Esophagus squamous epithelium (tissue), 5 donors: Measurements from ENCODE around the gene TMEM30A. TPM values are rescaled to one million over a fixed set of nuclear protein-coding genes. Genes with fewer than 3 reads are reported as not detected.

Experiments
- DNase-seq: peaks from one replicate; lab custom pipeline; 2025; lab: John Stamatoyannopoulos, UW
- H3K27ac ChIP-seq, 4 donors: fragments of 200-600 bp; sonication (generic); one replicate each; pipeline ENCODE4 v1.5.1; 2016 to 2019; ENCODE audit warnings: mild to moderate bottlenecking in 1 of 4
- H3K27me3 ChIP-seq, 4 donors: fragments of 200-600 bp; sonication (generic); 1 replicate in 3 of 4; 2 replicates in 1 of 4; pipeline versions ENCODE4 v1.5.1 to v1.6.0; 2017 to 2021; ENCODE audit warnings: antibody characterized with exemption in 1 of 4
- H3K36me3 ChIP-seq, 3 donors: fragments of 200-600 bp; sonication (generic); one replicate each; pipeline ENCODE4 v1.5.1; 2016 to 2019
- H3K4me1 ChIP-seq, 3 donors: fragments of 200-600 bp; sonication (generic); one replicate each; pipeline ENCODE4 v1.5.1; 2017 to 2019
- H3K4me3 ChIP-seq, 4 donors: fragments of 200-600 bp; sonication (generic); 1 replicate in 3 of 4; 2 replicates in 1 of 4; pipeline ENCODE4 v1.5.1; 2016 to 2019; ENCODE audit warnings: mild to moderate bottlenecking in 2 of 4, moderate library complexity in 1 of 4
- H3K9me3 ChIP-seq, 3 donors: fragments of 200-600 bp; sonication (generic); one replicate each; pipeline ENCODE4 v1.5.1; 2016 to 2019
- CTCF ChIP-seq, 6 experiments: fragments of 450-650 bp in 4 of 6; fragments of 200-600 bp in 2 of 6; sonication (generic) in 2 of 6; IDR thresholded peaks; one replicate each; pipeline ENCODE4 v1.5.1; 2016 to 2019; ENCODE audit warnings: antibody characterized with exemption in 6 of 6, mild to moderate bottlenecking in 4 of 6, moderate library complexity in 4 of 6
- POLR2A ChIP-seq, 4 donors: fragments of 450-650 bp; IDR thresholded peaks; one replicate each; pipeline ENCODE4 v1.6.1; 2017; ENCODE audit warnings: antibody characterized with exemption in 4 of 4, mild to moderate bottlenecking in 4 of 4, moderate library complexity in 3 of 4
- WGBS, 2 donors: methylation state at CpG; one replicate each; pipeline ENCODE4 v1.1.5; 2018; 5-methylcytosine and 5-hydroxymethylcytosine counted together
- intact Hi-C: fragments of 100-400 bp; cut with DNase I; formaldehyde crosslinking; loops from one replicate; pipeline ENCODE4 v1.15.0; 2022
- total RNA-seq, 4 donors: library from RNA; depleted of rRNA; stranded (reverse); fragments of >200 nt; gene quantifications; one replicate each; pipeline ENCODE4 v1.1.0, GENCODE V29; 2016
- donor health status: DM: yes; HTN: yes; CAD: no.

Gene TMEM30A
- total RNA-seq, 4 donors from 2014 or later = 51.3 to 97.0 (median 72.3) TPM

DNA sequence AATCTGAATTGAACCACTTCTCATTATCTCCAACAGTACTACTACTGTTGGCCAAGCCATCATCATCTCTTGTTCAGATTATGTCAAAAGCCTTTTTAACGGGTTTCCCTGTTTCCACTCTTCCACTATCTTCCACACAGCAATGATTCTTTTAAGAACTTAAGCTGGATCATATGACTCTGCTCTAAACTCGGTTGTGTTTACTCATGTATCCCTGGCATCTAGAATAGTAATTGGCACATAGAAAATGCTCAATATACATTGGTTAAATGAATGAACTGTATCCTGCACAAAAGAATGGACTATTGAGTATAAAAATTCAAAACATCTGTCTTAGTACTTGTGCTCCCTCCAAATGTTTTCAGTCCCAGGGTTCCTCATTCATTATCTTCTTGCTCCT, 38.2 kb downstream of the TMEM30A start:
- intact Hi-C loops = no loop called here
- Histone ChIP-seq H3K9me3 (no peaks in the 10 kb centered on the region), H3K27me3 (no peaks in the 10 kb centered on the region), H3K4me1 (peaks cover 4 to 24% (median 11%) of the 10 kb centered on the region in 3 donors), H3K27ac (no peak overlapping the region), H3K4me3 (no peak overlapping the region), H3K36me3 (peaks cover 0 to 8% (median 0%) of the 10 kb centered on the region in 3 donors)
- DNase-seq = no peak
- 36 to 58% methylated on average over 2 of the region's 2 CpGs for WGBS, 2 donors
- TF ChIP-seq CTCF (IDR thresholded peaks at IDR 0.05) (no peak), POLR2A (IDR thresholded peaks at IDR 0.05) (no peak)

- peak overlapping the region; percentile 48 to 96 (median 68) for H3K4me3 ChIP-seq
- peaks cover 0 to 29% (median 0%) of the 10 kb centered on the region in 3 donors for H3K36me3 ChIP-seq
- no peaks in the 10 kb centered on the region for H3K9me3 ChIP-seq
- 14 to 16% methylated on average over 15 of the region's 15 CpGs for whole genome bisulfite sequencing, 2 donors
- TF ChIP-seq POLR2A (IDR thresholded peaks at IDR 0.05) (no peak), CTCF (IDR thresholded peaks at IDR 0.05) (no peak)
- peaks cover 4 to 35% (median 17%) of the 10 kb centered on the region in 3 donors for H3K4me1 ChIP-seq
- no peaks in the 10 kb centered on the region for H3K27me3 ChIP-seq
- intact Hi-C loops = no loop called here
- DNase-seq = no peak
- peak overlapping the region; percentile 83 to 97 (median 93) for H3K27ac ChIP-seq
These were observed 40.5 kb downstream of the TMEM30A start for GRCh38 chr6:75244063-75244584.

- 0 to 2% methylated on average over 23 to 31 of the region's 36 CpGs for WGBS, 2 donors
- H3K4me1 ChIP-seq = peaks cover 4 to 35% (median 17%) of the 10 kb centered on the region in 3 donors
- TF ChIP-seq CTCF (IDR thresholded peaks at IDR 0.05) = peak in 1 of 6 experiments; percentile 4
- TF ChIP-seq POLR2A (IDR thresholded peaks at IDR 0.05) = peak in 2 of 4 donors; percentile 58 to 78
- H3K9me3 ChIP-seq = no peaks in the 10 kb centered on the region
- peaks cover 0 to 36% (median 0%) of the 10 kb centered on the region in 3 donors for H3K36me3 ChIP-seq
- H3K4me3 ChIP-seq = peak within 1 kb of the TSS; percentile 48 to 96 (median 68)
- H3K27ac ChIP-seq = peak within 1 kb of the TSS; percentile 83 to 97 (median 93)
- no peaks in the 10 kb centered on the region for H3K27me3 ChIP-seq
- intact Hi-C loops = no loop called here
- peak; percentile 46 for DNase-seq
These were observed 41.1 kb downstream of the TMEM30A start, which contains the start of gene COX7A2 for GRCh38 chr6:75243333-75244062. TSS of gene COX7A2 (minus strand) at chr6:75243801. CDS start at chr6:75243734, 67 bp downstream.

GRCh38 chr6:75236630-75237029, 48.0 kb downstream of the TMEM30A start:
- H3K4me3 ChIP-seq = no peak overlapping the region
- no peaks in the 10 kb centered on the region for H3K9me3 ChIP-seq
- intact Hi-C loops = no loop called here
- H3K36me3 ChIP-seq = peaks cover 0 to 58% (median 4%) of the 10 kb centered on the region in 3 donors
- no peaks in the 10 kb centered on the region for H3K27me3 ChIP-seq
- no peak for DNase-seq
- whole genome bisulfite sequencing, 2 donors = 87 to 90% methylated on average over 4 of the region's 4 CpGs
- no peak overlapping the region for H3K27ac ChIP-seq
- peaks cover 0 to 14% (median 8%) of the 10 kb centered on the region in 3 donors for H3K4me1 ChIP-seq
- no peak for TF ChIP-seq POLR2A (IDR thresholded peaks at IDR 0.05)
- TF ChIP-seq CTCF (IDR thresholded peaks at IDR 0.05) = no peak

DNA sequence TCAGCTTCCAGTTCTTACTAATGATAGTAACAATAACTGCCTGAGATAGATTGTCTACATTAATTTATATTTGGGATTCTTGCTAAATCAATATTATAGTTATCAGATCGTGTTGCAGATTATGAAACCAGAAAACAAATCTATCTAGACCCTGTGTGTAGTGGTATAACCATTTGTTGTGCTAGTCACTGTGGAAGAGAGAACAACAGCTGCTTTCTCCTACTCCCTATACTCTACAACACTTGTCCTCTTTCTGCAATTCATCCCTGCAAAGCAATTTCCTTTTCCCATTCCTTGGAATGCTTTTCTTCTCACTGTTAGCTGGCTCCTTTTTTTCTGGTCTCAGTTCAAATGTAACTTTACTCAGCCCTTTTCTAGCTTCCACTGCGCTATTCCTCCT, 49.3 kb downstream of the TMEM30A start:
- peaks cover 0 to 4% (median 0%) of the 10 kb centered on the region in 3 donors for H3K4me1 ChIP-seq
- H3K9me3 ChIP-seq = no peaks in the 10 kb centered on the region
- intact Hi-C loops = no loop called here
- DNase-seq = no peak
- TF ChIP-seq POLR2A (IDR thresholded peaks at IDR 0.05) = no peak
- no peak for TF ChIP-seq CTCF (IDR thresholded peaks at IDR 0.05)
- no peaks in the 10 kb centered on the region for H3K27me3 ChIP-seq
- H3K27ac ChIP-seq = no peak overlapping the region
- H3K4me3 ChIP-seq = no peak overlapping the region
- peaks cover 0 to 45% (median 4%) of the 10 kb centered on the region in 3 donors for H3K36me3 ChIP-seq
- 79 to 90% methylated on average over 2 of the region's 2 CpGs for WGBS, 2 donors
